Lower lobe of right lung (tissue), 2 donors: ENCODE results near the gene MYPN. TPM values are rescaled to one million over a fixed set of nuclear protein-coding genes. Genes with fewer than 3 reads are reported as not detected.
A peak's percentile ranks its signal among the peaks of the same experiment; 100 is the strongest.

Source experiments
- ATAC-seq, 2 donors: fragments of 200-7000 bp; cut with Tn5 transposase; one replicate each; pipeline ENCODE4 v1.9.1; 2020 to 2022; ENCODE audit warnings: mild to moderate bottlenecking in 2 of 2, moderate library complexity in 2 of 2
- DNase-seq: peaks from one replicate; pipeline ENCODE4 v3.0.0-alpha.2; 2020
- H3K27ac ChIP-seq: fragments of 200-600 bp; one replicate; pipeline ENCODE4 v1.8.0; 2022
- H3K27me3 ChIP-seq: fragments of 200-600 bp; one replicate; pipeline ENCODE4 v1.8.0; 2022; ENCODE audit warnings: low read depth
- H3K36me3 ChIP-seq: fragments of 200-600 bp; one replicate; pipeline ENCODE4 v1.8.0; 2022; ENCODE audit warnings: mild to moderate bottlenecking
- H3K4me1 ChIP-seq: fragments of 200-600 bp; one replicate; pipeline ENCODE4 v1.8.0; 2022
- H3K4me3 ChIP-seq: fragments of 200-600 bp; one replicate; pipeline ENCODE4 v1.8.0; 2022; ENCODE audit warnings: mild to moderate bottlenecking
- H3K9me3 ChIP-seq: fragments of 200-600 bp; one replicate; pipeline ENCODE4 v1.8.0; 2022
- CTCF ChIP-seq: fragments of 200-600 bp; IDR thresholded peaks from one replicate; pipeline ENCODE4 v1.8.0; 2022; ENCODE audit warnings: antibody characterized with exemption, mild to moderate bottlenecking
- intact Hi-C: fragments of 100-400 bp; cut with DNase I; formaldehyde crosslinking; loops from one replicate; pipeline ENCODE4 v1.11.0; 2022
- total RNA-seq: library from RNA; stranded (reverse); fragmentation: NEBNext Ultra II Directional; extraction: Animal tissue kit (Norgen Biotek cat#: 25700); gene quantifications from one replicate; pipeline ENCODE4 v1.2.1, GENCODE V29; 2021
- donor health status: DM: no; HTN: yes; CAD: no; lungs with severe emphysema.

MYPN gene
- total RNA-seq, 1 donor from 2014 or later: not detected

- TF ChIP-seq CTCF: no peak
- no peaks in the 10 kb centered on the region for H3K4me1 ChIP-seq
- DNase-seq (no peak), ATAC-seq (no peak)
- H3K9me3 ChIP-seq: no peaks in the 10 kb centered on the region
- intact Hi-C loops: no loop called here
- no peak overlapping the region for H3K4me3 ChIP-seq
- H3K36me3 ChIP-seq: no peaks in the 10 kb centered on the region
- no peaks in the 10 kb centered on the region for H3K27me3 ChIP-seq
- no peak overlapping the region for H3K27ac ChIP-seq
These were observed 14.1 kb upstream of the MYPN start for GRCh38 chr10:68095153-68095552.

- H3K27me3 ChIP-seq: no peaks in the 10 kb centered on the region
- no peak for TF ChIP-seq CTCF
- no peaks in the 10 kb centered on the region for H3K9me3 ChIP-seq
- H3K4me3 ChIP-seq: no peak overlapping the region
- no peaks in the 10 kb centered on the region for H3K4me1 ChIP-seq
- DNase-seq: no peak
- ATAC-seq: peak in 1 of 2 donors; percentile 52
- no peaks in the 10 kb centered on the region for H3K36me3 ChIP-seq
- no peak overlapping the region for H3K27ac ChIP-seq
- intact Hi-C loops: no loop called here
These were observed 12.3 kb upstream of the MYPN start for GRCh38 chr10:68096913-68097516.

GRCh38 chr10:68099736-68100135, 9.6 kb upstream of the MYPN start:
- H3K27ac ChIP-seq: no peak overlapping the region
- H3K9me3 ChIP-seq: no peaks in the 10 kb centered on the region
- intact Hi-C loops: no loop called here
- no peak overlapping the region for H3K4me3 ChIP-seq
- no peaks in the 10 kb centered on the region for H3K36me3 ChIP-seq
- no peaks in the 10 kb centered on the region for H3K4me1 ChIP-seq
- DNase-seq (no peak), ATAC-seq (no peak)
- H3K27me3 ChIP-seq: no peaks in the 10 kb centered on the region
- no peak for TF ChIP-seq CTCF

- no peak for TF ChIP-seq CTCF
- no peak for DNase-seq
- ATAC-seq: no peak
- H3K36me3 ChIP-seq: no peaks in the 10 kb centered on the region
- no peaks in the 10 kb centered on the region for H3K4me1 ChIP-seq
- H3K27me3 ChIP-seq: no peaks in the 10 kb centered on the region
- intact Hi-C loops: no loop called here
- no peak overlapping the region for H3K27ac ChIP-seq
- H3K9me3 ChIP-seq: no peaks in the 10 kb centered on the region
- H3K4me3 ChIP-seq: no peak overlapping the region
These were observed 8.2 kb upstream of the MYPN start for GRCh38 chr10:68101066-68101465.

- no peak overlapping the region for H3K27ac ChIP-seq
- H3K4me1 ChIP-seq: no peaks in the 10 kb centered on the region
- intact Hi-C loops: no loop called here
- H3K4me3 ChIP-seq: no peak overlapping the region
- H3K9me3 ChIP-seq: no peaks in the 10 kb centered on the region
- H3K27me3 ChIP-seq: no peaks in the 10 kb centered on the region
- no peak for TF ChIP-seq CTCF
- DNase-seq (no peak), ATAC-seq (no peak)
- no peaks in the 10 kb centered on the region for H3K36me3 ChIP-seq
These were observed 5.9 kb upstream of the MYPN start for GRCh38 chr10:68103261-68103878.
